ENCODE data around the gene P2RY2. TPM values are rescaled to one million over a fixed set of nuclear protein-coding genes. Genes with fewer than 3 reads are reported as not detected.

Gene P2RY2
- polyA plus RNA-seq, 1 donor from 2014 or later = not detected

- Histone ChIP-seq H3K4me3 (ENCODE audit: low read length) (no peak within 1 kb of the TSS), H3K9me3 (ENCODE audit: low read length) (no peaks in the 10 kb centered on the region), H3K27ac (ENCODE audit: low read length) (no peak within 1 kb of the TSS), H3K9me2 (ENCODE audit: insufficient read depth, low read length) (no peaks in the 10 kb centered on the region), H3K4me2 (ENCODE audit: low read length) (no peak within 1 kb of the TSS), H3K79me2 (replicated peaks; ENCODE audit: insufficient read depth, low read length) (no peaks in the 10 kb centered on the region), H3K27me3 (ENCODE audit: insufficient read depth, low read depth, low read length) (no peaks in the 10 kb centered on the region), H4K20me1 (ENCODE audit: insufficient read depth) (no peaks in the 10 kb centered on the region), H3K36me3 (ENCODE audit: insufficient read depth, low read length) (no peaks in the 10 kb centered on the region), H3F3A (ENCODE audit: insufficient read depth, low read length, poor library complexity, severe bottlenecking) (no peaks in the 10 kb centered on the region), H2AFZ (ENCODE audit: low read depth, low read length) (no peak within 1 kb of the TSS), H3K9ac (ENCODE audit: low read length) (no peak within 1 kb of the TSS)
- no peak for TF ChIP-seq SMC3 (conservative IDR thresholded peaks at IDR 0.05; ENCODE audit: poor library complexity)
- no peak for TF ChIP-seq POLR2AphosphoS5 (IDR thresholded peaks at IDR 0.05)
- TF ChIP-seq MXI1 (conservative IDR thresholded peaks at IDR 0.05; ENCODE audit: poor library complexity, severe bottlenecking) = no peak
- no peak for TF ChIP-seq EP300 (conservative IDR thresholded peaks at IDR 0.05; ENCODE audit: poor library complexity, severe bottlenecking)
- no peak for TF ChIP-seq TAF1 (IDR thresholded peaks at IDR 0.05; ENCODE audit: low read depth)
- no peak for TF ChIP-seq EZH2 (IDR thresholded peaks at IDR 0.05; ENCODE audit: borderline replicate concordance, insufficient read depth, low read length, poor library complexity, severe bottlenecking)
- TF ChIP-seq CTCF (IDR thresholded peaks at IDR 0.05; ENCODE audit: poor library complexity, severe bottlenecking) = no peak
- no peak for TF ChIP-seq REST (IDR thresholded peaks at IDR 0.05; ENCODE audit: borderline replicate concordance)
- TF ChIP-seq RAD21 (conservative IDR thresholded peaks at IDR 0.05) = no peak
These were observed 54.0 kb downstream of the P2RY2 start, which contains the start of gene P2RY6 for GRCh38 chr11:73271936-73272679. TSS of gene P2RY6 (plus strand) at chr11:73272338. CDS start at chr11:73296519, 24,181 bp downstream.

- Histone ChIP-seq H3K4me3 (ENCODE audit: low read length) (no peak overlapping the region), H3K4me2 (ENCODE audit: low read length) (no peak overlapping the region), H3K9me3 (ENCODE audit: low read length) (no peaks in the 10 kb centered on the region), H3F3A (ENCODE audit: insufficient read depth, low read length, poor library complexity, severe bottlenecking) (no peaks in the 10 kb centered on the region), H3K27ac (ENCODE audit: low read length) (no peak overlapping the region), H3K9ac (ENCODE audit: low read length) (no peak overlapping the region), H2AFZ (ENCODE audit: low read depth, low read length) (no peak overlapping the region), H3K79me2 (replicated peaks; ENCODE audit: insufficient read depth, low read length) (no peaks in the 10 kb centered on the region), H3K27me3 (ENCODE audit: insufficient read depth, low read depth, low read length) (no peaks in the 10 kb centered on the region), H3K36me3 (ENCODE audit: insufficient read depth, low read length) (no peaks in the 10 kb centered on the region), H4K20me1 (ENCODE audit: insufficient read depth) (no peaks in the 10 kb centered on the region), H3K9me2 (ENCODE audit: insufficient read depth, low read length) (no peaks in the 10 kb centered on the region)
- no peak for TF ChIP-seq REST (IDR thresholded peaks at IDR 0.05; ENCODE audit: borderline replicate concordance)
- no peak for TF ChIP-seq TAF1 (IDR thresholded peaks at IDR 0.05; ENCODE audit: low read depth)
- no peak for TF ChIP-seq EZH2 (IDR thresholded peaks at IDR 0.05; ENCODE audit: borderline replicate concordance, insufficient read depth, low read length, poor library complexity, severe bottlenecking)
- no peak for TF ChIP-seq POLR2AphosphoS5 (IDR thresholded peaks at IDR 0.05)
- no peak for TF ChIP-seq RAD21 (conservative IDR thresholded peaks at IDR 0.05)
- no peak for TF ChIP-seq SMC3 (conservative IDR thresholded peaks at IDR 0.05; ENCODE audit: poor library complexity)
- TF ChIP-seq CTCF (IDR thresholded peaks at IDR 0.05; ENCODE audit: poor library complexity, severe bottlenecking) = no peak
These were observed 54.6 kb downstream of the P2RY2 start for GRCh38 chr11:73272680-73273038.
